IMR-90 (cell line): ENCODE results near the gene TBC1D9B. TPM values are rescaled to one million over a fixed set of nuclear protein-coding genes. Genes with fewer than 3 reads are reported as not detected.

ENCODE experiments used
- ATAC-seq: fragments of 200-7000 bp; cut with Tn5 transposase; 2 replicates; pipeline ENCODE4 v1.9.1; 2020; ENCODE audit warnings: low read depth, mild to moderate bottlenecking, moderate library complexity
- BruUV-seq: library from RNA; stranded (reverse); fragments of 400-500 nt; replicated peaks from 2 replicates; lab custom pipeline; 2021; lab: Mats Ljungman, UMichigan
- CTCF ChIA-PET: fragments of 300-600 bp; formaldehyde crosslinking; extraction: SDS; loops from one replicate; lab custom pipeline; 2021; ENCODE audit warnings: antibody characterized with exemption; lab: Yijun Ruan, JAX
- POLR2A ChIA-PET: fragments of 300-600 bp; sonication (Branson Sonifier 250); formaldehyde crosslinking; loops from one replicate; lab custom pipeline; 2022; ENCODE audit warnings: antibody characterized with exemption; ENCODE audit not compliant: unreplicated experiment; lab: Charles Lee
- DNase-seq: peaks from one replicate; pipeline ENCODE4 v3.0.0; 2013
- H2AFZ ChIP-seq: replicated peaks from 2 replicates; pipeline ENCODE3; 2013; ENCODE audit warnings: low read length, mild to moderate bottlenecking; ENCODE audit not compliant: poor library complexity
- H2AK5ac ChIP-seq: 2 replicates; pipeline ENCODE4 v1.6.1; 2013; ENCODE audit warnings: low read depth, low read length, inconsistent platforms
- H2AK9ac ChIP-seq: replicated peaks from 2 replicates; pipeline ENCODE3; 2013; ENCODE audit warnings: mild to moderate bottlenecking, low read depth, low read length, moderate library complexity; ENCODE audit not compliant: poor library complexity
- H2BK120ac ChIP-seq: 2 replicates; pipeline ENCODE4 v1.6.1; 2013; ENCODE audit warnings: low read depth, low read length, inconsistent platforms
- H2BK15ac ChIP-seq: 3 replicates; pipeline ENCODE4 v1.6.1; 2013; ENCODE audit warnings: low read depth, low read length, inconsistent platforms
- H2BK20ac ChIP-seq: 2 replicates; pipeline ENCODE4 v1.6.1; 2013; ENCODE audit warnings: low read depth, mild to moderate bottlenecking, inconsistent platforms, low read length, moderate library complexity
- H2BK5ac ChIP-seq: 2 replicates; pipeline ENCODE4 v1.6.1; 2013; ENCODE audit warnings: mild to moderate bottlenecking, low read depth, low read length, inconsistent platforms; ENCODE audit not compliant: poor library complexity, severe bottlenecking
- H3K14ac ChIP-seq: replicated peaks from 2 replicates; pipeline ENCODE4 v1.6.1; 2013; ENCODE audit warnings: low read depth, low read length, inconsistent platforms
- H3K18ac ChIP-seq: 2 replicates; pipeline ENCODE4 v1.6.1; 2013; ENCODE audit warnings: low read depth, low read length, control low read depth
- H3K23ac ChIP-seq: 2 replicates; pipeline ENCODE4 v1.6.1; 2013; ENCODE audit warnings: low read depth, low read length, inconsistent platforms
- H3K27ac ChIP-seq: 2 replicates; pipeline ENCODE4 v1.5.1; 2013; ENCODE audit warnings: mild to moderate bottlenecking, control low read depth, low read length; ENCODE audit not compliant: insufficient read depth
- H3K27me3 ChIP-seq: 2 replicates; pipeline ENCODE4 v1.6.1; 2013; ENCODE audit warnings: low read length; ENCODE audit not compliant: control insufficient read depth, insufficient read depth
- H3K36me3 ChIP-seq: 2 replicates; pipeline ENCODE4 v1.6.1; 2013; ENCODE audit warnings: low read length, mixed read lengths; ENCODE audit not compliant: control insufficient read depth, insufficient read depth
- H3K4ac ChIP-seq: 2 replicates; pipeline ENCODE4 v1.6.1; 2013; ENCODE audit warnings: low read depth, low read length, inconsistent platforms
- H3K4me1 ChIP-seq: 2 replicates; pipeline ENCODE4 v1.6.1; 2013; ENCODE audit warnings: low read length, mixed read lengths; ENCODE audit not compliant: control insufficient read depth, insufficient read depth
- H3K4me2 ChIP-seq: 2 replicates; pipeline ENCODE4 v1.6.1; 2013; ENCODE audit warnings: low read depth, mild to moderate bottlenecking, control low read depth, low read length, moderate library complexity
- H3K4me3 ChIP-seq: 2 replicates; pipeline ENCODE4 v1.5.1; 2013; ENCODE audit warnings: low read depth, mild to moderate bottlenecking, control low read depth, low read length, moderate library complexity; ENCODE audit not compliant: insufficient read depth
- H3K56ac ChIP-seq: 2 replicates; pipeline ENCODE4 v1.6.1; 2013; ENCODE audit warnings: low read length, inconsistent platforms; ENCODE audit not compliant: insufficient read depth; ENCODE audit errors: extremely low read depth
- H3K79me1 ChIP-seq, 2 experiments: 2 replicates each; pipeline ENCODE4 v1.6.1; 2013; ENCODE audit warnings: low read length in 2 of 2, inconsistent platforms in 1 of 2, low read depth in 1 of 2
- H3K9ac ChIP-seq: 2 replicates; pipeline ENCODE4 v1.6.1; 2013; ENCODE audit warnings: low read depth, low read length, control low read depth
- H3K9me1 ChIP-seq: 2 replicates; pipeline ENCODE4 v1.6.1; 2013; ENCODE audit warnings: low read length, inconsistent platforms; ENCODE audit not compliant: insufficient read depth
- H3K9me3 ChIP-seq: 2 replicates; pipeline ENCODE4 v1.6.1; 2013; ENCODE audit warnings: low read length; ENCODE audit not compliant: control insufficient read depth, insufficient read depth
- H4K20me1 ChIP-seq: 2 replicates; pipeline ENCODE4 v1.6.1; 2013; ENCODE audit warnings: low read length, inconsistent platforms; ENCODE audit not compliant: insufficient read depth
- H4K5ac ChIP-seq: 2 replicates; pipeline ENCODE4 v1.6.1; 2013; ENCODE audit warnings: mild to moderate bottlenecking, low read depth, low read length, control low read depth
- H4K8ac ChIP-seq, 2 experiments: 2 replicates each; pipeline ENCODE4 v1.6.1; 2013; ENCODE audit warnings: low read depth in 2 of 2, low read length in 2 of 2, control low read depth in 1 of 2, inconsistent platforms in 1 of 2
- H4K91ac ChIP-seq: 2 replicates; pipeline ENCODE4 v1.6.1; 2013; ENCODE audit warnings: low read depth, low read length, inconsistent platforms; ENCODE audit not compliant: insufficient read depth
- BHLHE40 ChIP-seq: fragments of 150-350 bp; IDR thresholded peaks from 2 replicates; pipeline ENCODE4 v1.6.1; 2016; ENCODE audit warnings: mild to moderate bottlenecking, low read depth, low read length
- CEBPB ChIP-seq: IDR thresholded peaks from 2 replicates; pipeline ENCODE4 v1.6.1; 2012; ENCODE audit warnings: low read depth, low read length, improper control_type of control experiment
- CHD1 ChIP-seq: IDR thresholded peaks from 2 replicates; pipeline ENCODE4 v1.6.1; 2012; ENCODE audit warnings: low read depth, low read length, improper control_type of control experiment
- CTCF ChIP-seq: conservative IDR thresholded peaks from 2 replicates; pipeline ENCODE4 v1.5.1; 2012; ENCODE audit warnings: mild to moderate bottlenecking, low read depth, low read length, improper control_type of control experiment
- FOS ChIP-seq: fragments of 150-350 bp; IDR thresholded peaks from 2 replicates; pipeline ENCODE4 v1.6.1; 2016; ENCODE audit warnings: low read depth, low read length
- MAFK ChIP-seq: IDR thresholded peaks from 2 replicates; pipeline ENCODE4 v1.6.1; 2012; ENCODE audit warnings: low read depth, low read length, improper control_type of control experiment
- MAZ ChIP-seq: IDR thresholded peaks from 2 replicates; pipeline ENCODE4 v1.6.1; 2012; ENCODE audit warnings: low read depth, mild to moderate bottlenecking, low read length, improper control_type of control experiment, moderate library complexity, borderline replicate concordance
- MXI1 ChIP-seq: IDR thresholded peaks from 2 replicates; pipeline ENCODE4 v1.6.1; 2012; ENCODE audit warnings: low read depth, mild to moderate bottlenecking, low read length, moderate library complexity, borderline replicate concordance
- NFE2L2 ChIP-seq: fragments of 150-350 bp; IDR thresholded peaks from 2 replicates; pipeline ENCODE4 v1.6.1; 2016; ENCODE audit warnings: low read depth, mild to moderate bottlenecking, low read length
- POLR2A ChIP-seq: IDR thresholded peaks from 2 replicates; pipeline ENCODE4 v1.6.1; 2012; ENCODE audit warnings: mild to moderate bottlenecking, low read depth, low read length
- RAD21 ChIP-seq: IDR thresholded peaks from 2 replicates; pipeline ENCODE4 v1.6.1; 2012; ENCODE audit warnings: low read length, improper control_type of control experiment
- RCOR1 ChIP-seq: IDR thresholded peaks from 2 replicates; pipeline ENCODE4 v1.6.1; 2012; ENCODE audit warnings: mild to moderate bottlenecking, low read length, improper control_type of control experiment; ENCODE audit not compliant: insufficient replicate concordance
- RFX5 ChIP-seq: IDR thresholded peaks from 2 replicates; pipeline ENCODE4 v1.8.0; 2012; ENCODE audit warnings: low read depth, mild to moderate bottlenecking, low read length, moderate library complexity
- SMC3 ChIP-seq: fragments of 150-350 bp; IDR thresholded peaks from 2 replicates; pipeline ENCODE4 v1.6.1; 2016; ENCODE audit warnings: low read depth, mild to moderate bottlenecking, antibody characterized with exemption, low read length, moderate library complexity
- USF2 ChIP-seq: fragments of 150-350 bp; IDR thresholded peaks from 2 replicates; pipeline ENCODE4 v1.6.1; 2017; ENCODE audit warnings: mild to moderate bottlenecking, antibody characterized with exemption, low read length, low read depth
- WGBS, 2 experiments: methylation state at CpG; one replicate each; pipeline versions ENCODE4 v1.1.5 to v1.1.7; 2013; ENCODE audit warnings: missing lambda C conversion rate in 2 of 2; ENCODE audit not compliant: insufficient read length in 1 of 2; ENCODE audit errors: extremely low coverage in 2 of 2; 5-methylcytosine and 5-hydroxymethylcytosine counted together
- dilution Hi-C: fragments of 300-500 bp; cut with HindIII; formaldehyde crosslinking; loops from one replicate; pipeline ENCODE4 v1.14.3; 2018; ENCODE audit warnings: low sequenced_read_pairs; ENCODE audit not compliant: unreplicated experiment
- in situ Hi-C: fragments of 300-500 bp; cut with MboI; formaldehyde crosslinking; loops from 3 replicates; pipeline ENCODE4 v1.14.3; 2019; ENCODE audit warnings: low sequenced_read_pairs, inconsistent platforms, mixed read lengths
- intact Hi-C: fragments of 100-400 bp; cut with micrococcal nuclease; formaldehyde crosslinking; loops from 2 replicates; pipeline ENCODE4 v1.10.0; 2022
- polyA plus RNA-seq, 3 experiments: library from polyadenylated mRNA; depleted of rRNA; stranded (reverse); fragments of >200 nt; gene quantifications; 2 replicates each; pipeline ENCODE4 v1.2.3, GENCODE V29; 2012; ENCODE audit warnings: low replicate concordance in 1 of 3
- total RNA-seq: library from RNA; depleted of rRNA; stranded (reverse); fragments of >200 nt; gene quantifications from 2 replicates; pipeline ENCODE4 v1.2.3, GENCODE V29; 2012
- TF ChIP-seq, protein P1 (sequence below): fragments of 150-350 bp; IDR thresholded peaks from 2 replicates; pipeline ENCODE4 v1.6.1; 2016; ENCODE audit warnings: low read depth, mild to moderate bottlenecking, low read length, moderate library complexity, borderline replicate concordance

TBC1D9B gene
- total and polyA plus RNA-seq, 2 of the 4 experiments (the other 2 are of a cell fraction), result 58.6 to 78.1 TPM

- no TSS peak for BruUV-seq
- DNase-seq, result no peak
- Histone ChIP-seq H3K56ac (no peak overlapping the region), H2BK15ac (no peak overlapping the region), H3K4me2 (no peak overlapping the region), H4K8ac (no peak overlapping the region), H3K9me3 (no peaks in the 10 kb centered on the region), H2AK5ac (no peak overlapping the region), H3K27ac (no peak overlapping the region), H4K5ac (no peak overlapping the region), H2BK120ac (no peak overlapping the region), H3K27me3 (peaks cover 3% of the 10 kb centered on the region; the same call in 1 of the 2 replicates), H2BK5ac (no peak overlapping the region), H2BK20ac (no peak overlapping the region), H3K4ac (no peak overlapping the region), H3K23ac (no peak overlapping the region), H2AFZ (no peak overlapping the region), H2AK9ac (no peak overlapping the region), H3K9me1 (no peaks in the 10 kb centered on the region), H3K4me3 (no peak overlapping the region), H3K36me3 (no peaks in the 10 kb centered on the region), H3K14ac (no peak overlapping the region), H4K20me1 (no peaks in the 10 kb centered on the region), H4K91ac (no peak overlapping the region), H3K79me1 (no peaks in the 10 kb centered on the region), H3K18ac (no peak overlapping the region), H3K9ac (no peak overlapping the region), H3K4me1 (no peaks in the 10 kb centered on the region)
- TF ChIP-seq MXI1 (no peak), CTCF (no peak), CEBPB (no peak), RAD21 (no peak), POLR2A (no peak), MAZ (no peak), SMC3 (no peak), FOS (no peak), BHLHE40 (no peak), NFE2L2 (no peak), RCOR1 (no peak), USF2 (no peak), CHD1 (no peak), RFX5 (no peak), MAFK (no peak)
- TF ChIP-seq, protein P1, sequence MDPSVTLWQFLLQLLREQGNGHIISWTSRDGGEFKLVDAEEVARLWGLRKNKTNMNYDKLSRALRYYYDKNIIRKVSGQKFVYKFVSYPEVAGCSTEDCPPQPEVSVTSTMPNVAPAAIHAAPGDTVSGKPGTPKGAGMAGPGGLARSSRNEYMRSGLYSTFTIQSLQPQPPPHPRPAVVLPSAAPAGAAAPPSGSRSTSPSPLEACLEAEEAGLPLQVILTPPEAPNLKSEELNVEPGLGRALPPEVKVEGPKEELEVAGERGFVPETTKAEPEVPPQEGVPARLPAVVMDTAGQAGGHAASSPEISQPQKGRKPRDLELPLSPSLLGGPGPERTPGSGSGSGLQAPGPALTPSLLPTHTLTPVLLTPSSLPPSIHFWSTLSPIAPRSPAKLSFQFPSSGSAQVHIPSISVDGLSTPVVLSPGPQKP, result no peak
- intact Hi-C loops, result no loop called here
- ATAC-seq, result no peak
- dilution Hi-C loops, result no loop called here
- in situ Hi-C loops, result no loop called here
- ChIA-PET POLR2A (no interaction called here), CTCF (no interaction called here)
- WGBS, 2 experiments, result 70% methylated on average over 8 of the region's 20 CpGs; no CpG with 5 or more reads in 1 of the 2 experiments
These were observed 11.9 kb upstream of the TBC1D9B start for GRCh38 chr5:179919487-179920060.
